SW480 (cell line): ENCODE data around the gene OTOGL.
"Not testable (repeated sequence)": the region's sequence is repeated elsewhere in the genome, so short reads cannot be mapped to it uniquely, and the experiment has no call there.

Experiments used
- DNase-seq: peaks from one replicate; pipeline ENCODE4 v3.0.0-alpha.2; 2016; ENCODE audit warnings: low spot score

The OTOGL gene

GRCh38 chr12:80222261-80222660 lies 122.9 kb downstream of the OTOGL start:
- DNase-seq = no peak

GRCh38 chr12:80226576-80226975 lies 127.2 kb downstream of the OTOGL start:
- no peak for DNase-seq

- not testable (repeated sequence) for DNase-seq
Measured at GRCh38 chr12:80227904-80228303, 128.6 kb downstream of the OTOGL start.

- no peak for DNase-seq
Measured at GRCh38 chr12:80230068-80230467, 130.7 kb downstream of the OTOGL start.

GRCh38 chr12:80232837-80233236 lies 133.5 kb downstream of the OTOGL start:
- no peak for DNase-seq

DNA sequence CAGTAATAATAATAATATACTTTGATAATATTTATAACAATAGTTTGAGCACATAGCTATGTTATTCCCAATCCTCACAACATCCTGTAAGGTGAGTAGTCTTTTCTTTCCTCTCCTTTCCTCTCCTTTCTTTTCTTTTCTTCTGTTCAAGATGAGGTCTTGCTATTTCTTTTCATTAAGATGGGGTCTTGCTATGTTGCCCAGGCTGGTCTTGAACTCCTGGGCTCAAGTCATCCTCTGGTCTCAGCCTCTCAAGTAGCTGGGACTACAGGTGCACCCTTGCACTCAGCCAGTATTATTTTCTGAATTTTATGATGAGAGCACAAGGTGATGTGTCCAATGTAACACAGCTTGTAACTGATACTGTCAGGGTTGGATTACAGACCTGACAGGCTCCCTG lies 134.6 kb downstream of the OTOGL start:
- DNase-seq = no peak

- no peak for DNase-seq
Measured at GRCh38 chr12:80234667-80235066, 135.3 kb downstream of the OTOGL start.

DNA sequence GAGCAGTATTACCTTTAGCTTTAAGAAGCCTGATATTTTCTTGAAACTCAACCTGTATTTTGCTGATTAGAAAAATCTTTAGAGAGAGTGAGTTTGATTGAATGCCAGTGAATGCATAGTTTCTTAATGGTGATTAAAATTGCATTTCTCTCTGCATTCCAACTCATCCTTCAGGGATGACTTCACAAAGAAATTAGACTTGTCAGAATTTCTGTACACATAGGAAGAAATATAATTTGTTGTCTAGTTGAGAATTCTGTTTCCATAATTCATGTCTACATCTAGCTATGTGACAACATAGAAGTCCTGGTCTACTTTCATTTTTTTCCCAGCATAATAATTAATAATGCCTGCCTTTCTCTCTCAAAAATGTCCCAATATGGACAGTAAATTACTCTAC lies 136.6 kb downstream of the OTOGL start:
- no peak for DNase-seq

DNA sequence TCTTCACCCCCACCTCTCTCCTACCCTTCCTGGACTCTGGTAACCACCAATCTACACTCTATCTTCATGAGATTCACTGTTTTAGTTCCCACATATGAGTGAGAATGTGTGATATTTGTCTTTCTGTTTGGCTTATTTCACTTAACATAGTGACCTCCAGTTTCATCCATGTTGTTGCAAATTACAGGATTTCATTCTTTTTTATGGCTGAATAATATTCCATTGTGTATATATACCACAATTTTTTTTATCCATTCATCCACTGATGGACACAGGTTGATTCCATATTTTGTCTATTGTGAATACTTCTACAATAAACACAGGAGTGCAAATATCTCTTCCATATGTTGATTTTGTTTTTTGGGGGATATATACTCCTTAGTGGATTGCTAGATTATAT lies 140.5 kb downstream of the OTOGL start:
- DNase-seq = no peak

GRCh38 chr12:80241576-80242273 lies 142.4 kb downstream of the OTOGL start:
- no peak for DNase-seq

DNA sequence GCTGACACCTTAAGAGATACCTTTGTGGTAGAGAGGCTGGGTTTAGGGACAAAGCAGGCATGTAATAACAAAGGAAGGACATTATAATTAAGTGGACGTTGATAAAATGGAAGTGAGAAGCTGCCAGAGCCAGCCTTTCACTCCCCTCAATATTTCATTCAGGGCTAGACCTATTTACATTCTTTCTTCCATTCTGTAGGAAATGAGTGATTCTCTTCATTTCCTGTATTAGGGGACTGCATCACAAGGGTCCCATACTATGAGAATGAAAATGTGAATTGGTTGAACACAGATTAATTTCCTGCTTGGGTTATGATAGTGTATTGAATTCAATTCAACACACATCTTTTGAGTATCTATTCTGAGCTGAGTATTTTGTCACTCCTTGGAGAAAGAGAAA lies 143.0 kb downstream of the OTOGL start:
- DNase-seq = no peak

DNA sequence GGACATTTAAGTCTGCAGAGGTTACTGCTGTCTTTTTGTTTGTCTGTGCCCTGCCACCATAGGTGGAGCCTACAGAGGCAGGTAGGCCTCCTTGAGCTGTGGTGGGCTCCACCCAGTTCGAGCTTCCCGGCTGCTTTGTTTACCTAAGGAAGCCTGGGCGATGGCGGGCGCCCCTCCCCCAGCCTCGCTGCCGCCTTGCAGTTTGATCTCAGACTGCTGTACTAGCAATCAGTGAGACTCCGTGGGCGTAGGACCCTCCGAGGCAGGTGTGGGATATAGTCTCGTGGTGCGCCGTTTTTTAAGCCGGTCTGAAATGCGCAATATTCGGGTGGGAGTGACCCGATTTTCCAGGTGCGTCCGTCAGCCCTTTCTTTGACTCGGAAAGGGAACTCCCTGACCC lies 150.2 kb downstream of the OTOGL start:
- not testable (repeated sequence) for DNase-seq

- no peak for DNase-seq
Measured at GRCh38 chr12:80257920-80258319, 158.6 kb downstream of the OTOGL start.

GRCh38 chr12:80260269-80260668 lies 160.9 kb downstream of the OTOGL start:
- no peak for DNase-seq

DNA sequence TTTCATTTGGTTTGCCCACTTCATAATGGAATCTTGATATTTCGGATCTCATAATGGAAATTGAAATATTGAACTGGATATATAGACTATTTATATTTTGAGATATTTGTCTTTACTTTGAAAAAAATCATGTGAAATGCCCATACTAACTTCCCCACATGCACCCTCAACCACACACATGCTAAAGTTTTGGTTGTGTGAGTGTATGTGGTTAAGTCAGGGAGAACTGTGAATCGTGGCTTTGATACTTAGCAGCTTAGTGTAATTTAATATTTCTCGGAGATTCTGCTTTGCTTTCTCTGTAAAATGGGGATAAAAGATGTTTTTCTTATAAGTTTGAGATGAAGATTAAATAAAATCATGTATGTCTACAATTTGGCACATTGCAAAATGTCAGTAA lies 162.1 kb downstream of the OTOGL start:
- no peak for DNase-seq

DNA sequence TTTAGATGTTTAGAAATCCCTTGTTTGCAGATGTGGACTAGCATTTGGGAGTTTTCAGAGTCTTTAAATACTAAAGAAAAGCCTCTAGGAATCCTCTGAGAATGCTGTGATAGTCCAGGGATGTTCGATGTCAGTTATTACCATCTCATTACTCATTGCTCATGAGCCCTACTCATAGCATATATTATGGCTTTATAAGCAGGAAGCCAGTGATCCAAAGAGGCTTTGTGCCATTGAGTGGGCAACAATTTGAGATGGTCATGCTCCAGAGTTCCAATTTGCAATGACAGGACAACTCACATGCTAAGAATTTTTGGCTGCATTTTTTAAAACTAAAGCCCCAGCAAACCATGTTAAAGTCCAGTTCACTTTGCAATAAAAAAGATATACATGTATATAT lies 163.0 kb downstream of the OTOGL start:
- no peak for DNase-seq

DNA sequence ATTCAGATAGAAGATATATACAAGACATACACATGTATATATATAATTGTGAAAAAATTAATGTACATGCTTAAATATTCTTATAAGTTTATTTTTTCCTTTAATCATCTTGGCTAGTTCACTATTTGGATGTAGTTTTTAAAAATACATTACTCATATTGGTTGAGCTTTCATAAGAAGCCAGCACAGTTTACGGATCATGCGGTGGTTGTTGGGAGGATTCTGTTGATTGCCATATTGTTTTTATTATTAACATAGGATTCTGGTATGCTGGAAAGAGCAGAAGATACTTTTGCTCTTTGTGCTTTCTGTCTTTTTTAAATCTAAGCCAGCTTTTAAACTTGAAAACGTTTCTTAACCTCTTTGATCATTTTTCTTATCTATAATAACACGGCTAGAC lies 163.4 kb downstream of the OTOGL start:
- no peak for DNase-seq

DNA sequence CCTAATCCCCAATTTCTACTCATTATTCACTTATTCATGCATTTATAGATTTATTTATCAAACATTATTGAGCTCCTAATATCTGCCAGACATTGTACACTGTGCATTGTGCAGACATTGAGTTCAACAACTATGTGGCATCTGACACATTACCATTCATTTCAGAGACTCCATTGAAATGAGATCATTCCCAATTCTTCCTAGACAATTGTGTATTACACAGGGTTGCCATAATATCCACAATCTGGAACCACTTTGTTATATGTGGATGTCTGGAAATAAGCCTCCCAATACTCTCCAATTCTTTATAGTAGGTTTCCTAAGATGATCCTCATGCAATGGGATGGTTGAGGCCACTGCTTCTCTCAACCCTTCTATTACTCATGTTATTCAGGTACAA lies 165.0 kb downstream of the OTOGL start:
- no peak for DNase-seq

- no peak for DNase-seq
Measured at GRCh38 chr12:80264891-80265290, 165.6 kb downstream of the OTOGL start.

DNA sequence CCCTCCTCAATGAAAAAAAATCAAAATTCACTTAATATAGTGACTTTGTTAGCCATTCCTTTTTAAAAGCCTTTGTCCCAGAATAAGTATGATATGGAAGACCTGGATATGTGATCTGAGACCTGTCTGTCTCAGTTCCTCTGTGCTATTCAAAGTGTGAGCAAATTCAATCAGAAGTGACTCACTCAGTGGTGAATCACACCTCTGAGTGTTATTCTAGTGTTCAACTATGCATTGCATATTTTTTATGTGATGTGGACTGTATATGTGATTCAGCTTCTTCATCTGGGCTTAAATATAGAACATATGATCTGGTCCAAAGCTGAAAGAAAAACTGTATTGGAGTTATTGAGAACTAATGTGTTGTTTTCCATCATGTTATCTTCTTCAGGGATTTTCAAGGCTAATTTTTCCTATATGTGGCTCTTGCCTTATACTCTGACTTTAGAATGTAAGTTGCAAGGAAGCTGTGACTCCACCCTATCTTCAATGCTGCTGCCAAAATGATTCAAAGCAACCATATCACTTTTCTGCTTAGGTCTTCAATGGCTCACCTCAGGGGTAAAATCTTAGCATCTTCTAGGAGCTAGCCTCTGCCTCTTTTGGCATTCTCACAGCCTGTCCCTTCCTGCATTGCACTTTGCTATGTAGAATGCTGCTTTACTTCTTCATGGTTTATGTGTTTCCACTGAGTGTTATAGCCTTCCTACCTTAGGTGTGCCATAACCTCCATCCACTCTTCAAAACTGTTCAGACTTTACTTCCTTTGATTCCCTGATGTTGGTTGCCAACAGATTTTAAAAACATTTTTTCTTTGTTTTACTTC lies 169.8 kb downstream of the OTOGL start:
- DNase-seq = peak; percentile 51

DNA sequence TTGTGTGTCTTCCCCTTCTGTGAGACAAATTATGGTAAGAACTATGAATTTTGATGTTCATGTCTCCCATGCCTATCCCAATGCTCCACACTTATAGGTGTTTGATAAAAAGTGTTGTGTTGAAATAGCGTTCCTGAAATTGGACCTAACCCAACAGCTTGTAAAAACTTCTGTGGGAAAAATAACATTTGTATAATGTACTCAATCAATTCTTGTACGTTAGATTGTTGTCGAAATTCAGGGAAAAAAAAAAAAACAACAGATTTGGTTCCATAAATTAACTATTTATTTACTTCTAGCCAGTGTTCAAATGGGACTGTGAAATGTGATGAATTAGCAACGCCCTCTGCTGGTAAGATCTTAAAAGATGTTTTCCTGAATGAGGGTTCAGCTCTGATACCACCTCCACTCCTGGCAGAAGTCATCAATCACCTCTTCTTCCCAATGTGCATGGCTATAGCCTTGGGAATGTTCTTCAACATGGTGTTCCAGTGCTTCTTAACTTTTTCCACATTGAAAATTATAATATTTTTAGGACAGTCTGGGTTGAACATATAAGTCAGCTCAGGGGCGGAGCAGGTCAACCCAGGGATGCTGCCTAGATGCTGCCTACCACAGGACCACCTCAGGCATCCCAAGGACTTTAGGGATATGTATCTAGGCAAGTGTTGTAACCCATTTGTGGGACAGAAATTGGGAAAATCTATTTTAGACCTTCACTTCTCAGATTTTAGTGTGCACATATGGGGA lies 170.6 kb downstream of the OTOGL start:
- DNase-seq = peak; percentile 17

DNA sequence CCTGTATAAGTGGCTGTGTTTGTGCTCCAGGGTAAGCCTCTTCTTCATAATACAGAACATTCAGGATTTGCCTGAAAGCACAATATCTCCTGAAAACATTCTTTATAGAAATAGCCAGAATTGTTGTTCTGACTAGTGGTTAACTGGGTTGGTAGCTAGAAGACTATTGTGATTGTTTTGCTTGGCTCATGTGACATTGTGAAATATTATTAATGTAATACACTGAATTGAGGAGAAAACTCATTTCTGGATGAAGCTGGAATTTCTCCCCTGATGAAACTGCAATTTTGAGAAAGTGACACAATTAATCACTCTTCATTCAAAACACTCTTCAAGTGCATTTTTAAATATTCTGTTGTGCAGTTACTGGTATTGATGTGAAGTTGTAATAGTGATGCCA lies 172.4 kb downstream of the OTOGL start:
- no peak for DNase-seq

DNA sequence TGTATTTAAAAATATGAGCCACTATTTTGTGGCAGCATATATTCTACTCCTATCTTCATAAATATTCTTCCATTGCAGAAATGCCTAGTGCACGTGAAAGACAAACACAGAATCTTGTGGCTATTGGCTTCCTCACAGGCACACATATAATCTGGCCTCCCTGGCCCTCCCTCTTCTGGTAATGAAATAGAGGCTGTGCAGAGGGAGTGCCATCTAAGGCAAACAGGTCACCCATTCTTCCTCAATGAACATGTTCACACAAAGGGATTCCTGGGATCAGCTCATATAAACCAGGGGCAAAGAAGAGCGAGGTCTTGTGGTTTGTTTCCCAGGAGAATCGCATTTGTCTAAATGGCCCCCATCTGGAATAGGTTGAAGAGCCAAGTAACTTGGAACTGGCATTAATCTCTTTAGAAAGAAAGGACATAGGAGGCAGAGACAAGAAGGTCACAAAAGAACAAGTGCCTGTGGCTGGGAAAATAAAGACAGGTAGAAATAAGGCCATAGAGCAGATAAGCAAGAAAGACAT lies 173.1 kb downstream of the OTOGL start:
- no peak for DNase-seq
